ENCODE measurements around the gene CNPY3. TPM values are rescaled to one million over a fixed set of nuclear protein-coding genes. Genes with fewer than 3 reads are reported as not detected.
A peak's percentile ranks its signal among the peaks of the same experiment; 100 is the strongest.
"Not testable (repeated sequence)": the region's sequence is repeated elsewhere in the genome, so short reads cannot be mapped to it uniquely, and the experiment has no call there.

The CNPY3 gene
- total RNA-seq, 1 experiment from 2014 or later: 50.6 TPM

GRCh38 chr6:42915732-42916131, 13.5 kb upstream of the CNPY3 start, which contains the start of gene PTCRA:
TSS of gene PTCRA (plus strand) at chr6:42916053. CDS start at chr6:42916070, 17 bp downstream.
- DNase-seq (ENCODE audit: low spot score): no peak

DNA sequence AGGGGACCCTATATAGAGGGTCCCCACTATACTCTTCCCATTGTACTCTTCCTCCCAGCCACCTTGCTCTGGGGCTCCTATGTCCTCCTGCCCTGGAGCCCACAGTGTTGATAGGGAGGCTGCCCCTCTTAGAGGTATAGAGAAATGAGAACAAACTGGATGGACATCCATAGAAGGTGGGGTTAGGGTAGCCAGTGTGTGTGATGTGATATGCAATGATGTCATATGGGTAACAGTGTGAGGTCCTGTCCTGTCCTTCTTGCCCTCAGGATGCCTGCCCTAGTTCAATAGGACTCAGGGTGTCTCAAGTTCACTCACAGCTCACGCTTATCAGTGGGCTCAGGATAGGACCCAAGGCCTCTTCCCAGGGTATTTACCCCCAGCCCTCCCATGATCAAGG, 13.0 kb upstream of the CNPY3 start:
- DNase-seq (ENCODE audit: low spot score): no peak

DNA sequence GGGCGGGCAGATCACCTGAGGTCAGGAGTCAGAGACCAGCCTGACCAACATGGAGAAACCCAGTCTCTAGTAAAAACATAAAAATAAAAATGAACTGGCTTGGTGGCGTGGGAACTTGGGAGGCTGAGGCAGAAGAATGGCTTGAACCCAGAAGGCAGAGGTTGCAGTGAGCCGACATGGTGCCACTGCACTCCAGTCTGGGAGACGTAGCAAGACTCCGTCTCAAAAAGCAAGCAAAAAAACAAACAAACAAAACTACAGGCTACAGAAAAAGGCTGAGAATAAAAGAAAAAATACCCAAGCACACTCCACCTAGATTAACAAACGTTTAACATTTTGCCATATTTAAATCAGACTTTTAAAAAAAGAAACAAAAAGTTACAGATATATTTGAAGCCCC, 7.5 kb upstream of the CNPY3 start:
- no peak for DNase-seq (ENCODE audit: low spot score)

DNA sequence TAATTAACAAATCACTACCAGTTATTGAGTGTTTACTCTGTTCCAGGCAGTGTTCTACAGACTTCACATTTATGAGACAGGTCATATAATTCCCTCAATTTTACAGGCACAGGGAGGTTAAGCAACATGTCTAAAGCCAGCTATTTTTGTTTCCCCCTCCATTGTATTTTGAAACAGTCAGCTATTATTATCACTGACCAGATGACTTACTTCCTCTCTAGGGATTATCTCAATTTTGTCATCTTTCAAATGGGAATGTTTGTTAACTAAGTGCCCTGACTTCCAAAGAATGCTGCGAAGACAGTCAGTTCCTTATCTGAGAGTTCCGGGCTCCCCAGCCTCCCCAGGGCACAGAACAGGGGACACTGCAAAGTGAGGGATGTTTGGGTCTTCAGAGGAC, 5.6 kb upstream of the CNPY3 start:
- no peak for DNase-seq (ENCODE audit: low spot score)

- DNase-seq (ENCODE audit: low spot score): no peak
These were observed 3.9 kb upstream of the CNPY3 start for GRCh38 chr6:42925248-42925857.

GRCh38 chr6:42929821-42930360, 611 bp downstream of the CNPY3 start:
- peak; percentile 36 for DNase-seq (ENCODE audit: low spot score)

- DNase-seq (ENCODE audit: low spot score): no peak
These were observed 3.1 kb downstream of the CNPY3 start for GRCh38 chr6:42932412-42932811.

- no peak for DNase-seq (ENCODE audit: low spot score)
These were observed 3.9 kb downstream of the CNPY3 start for GRCh38 chr6:42933205-42933604.

DNA sequence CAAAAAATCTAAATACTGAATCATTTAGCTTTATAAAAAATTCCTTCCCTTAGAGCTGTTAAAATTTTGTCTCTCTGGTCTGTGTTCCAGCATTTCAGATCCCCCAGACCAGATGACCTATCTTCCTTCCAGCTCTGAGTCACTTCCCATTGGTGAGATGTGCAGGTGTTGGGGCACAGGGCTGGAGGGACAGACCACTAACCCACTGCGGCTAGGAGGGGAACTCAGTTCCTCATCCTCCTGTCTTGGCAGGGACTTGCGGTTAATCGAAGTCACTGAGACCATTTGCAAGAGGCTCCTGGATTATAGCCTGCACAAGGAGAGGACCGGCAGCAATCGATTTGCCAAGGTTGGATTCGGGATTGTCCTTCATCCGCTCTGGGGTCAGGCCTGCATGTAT, 6.0 kb downstream of the CNPY3 start:
- no peak for DNase-seq (ENCODE audit: low spot score)

GRCh38 chr6:42936398-42936797, 7.1 kb downstream of the CNPY3 start:
- DNase-seq (ENCODE audit: low spot score): no peak

GRCh38 chr6:42937548-42938427, 8.5 kb downstream of the CNPY3 start:
- DNase-seq (ENCODE audit: low spot score): no peak

- no peak for DNase-seq (ENCODE audit: low spot score)
These were observed 9.1 kb downstream of the CNPY3 start for GRCh38 chr6:42938428-42938796.

DNA sequence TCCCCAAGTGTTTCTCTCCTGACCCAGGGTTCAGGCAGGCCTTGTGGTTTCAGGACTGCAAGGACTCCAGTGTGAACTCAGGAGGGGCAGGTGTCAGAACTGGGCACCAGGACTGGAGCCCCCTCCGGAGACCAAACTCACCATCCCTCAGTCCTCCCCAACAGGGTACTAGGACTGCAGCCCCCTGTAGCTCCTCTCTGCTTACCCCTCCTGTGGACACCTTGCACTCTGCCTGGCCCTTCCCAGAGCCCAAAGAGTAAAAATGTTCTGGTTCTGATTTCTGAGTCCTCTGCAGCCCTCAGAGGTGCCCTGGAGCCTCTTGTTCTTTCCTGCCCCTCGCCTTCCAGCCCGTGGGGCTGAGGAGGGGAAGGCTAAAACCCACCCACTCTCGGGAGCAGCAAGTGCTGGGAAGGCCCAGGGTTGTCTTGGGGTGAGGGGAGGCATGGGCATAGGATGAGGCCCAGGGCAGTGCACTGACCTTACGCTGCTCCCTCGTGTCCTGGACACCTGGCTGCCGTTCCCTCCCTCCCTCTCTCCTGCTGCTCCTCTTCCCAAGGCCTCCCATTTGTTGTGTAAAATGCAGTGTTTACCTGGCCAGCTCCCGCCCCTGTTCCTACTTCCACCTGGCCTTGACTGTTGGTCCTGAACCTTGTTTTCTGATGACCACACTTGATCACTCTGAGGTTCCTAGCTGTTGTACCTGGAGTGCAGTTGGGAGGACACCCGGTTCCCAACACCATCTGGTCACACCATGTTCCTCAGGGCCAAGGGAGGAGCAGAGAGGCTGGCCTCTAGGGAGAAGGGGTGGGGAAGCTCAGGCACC, 9.9 kb downstream of the CNPY3 start:
- DNase-seq (ENCODE audit: low spot score): no peak

DNA sequence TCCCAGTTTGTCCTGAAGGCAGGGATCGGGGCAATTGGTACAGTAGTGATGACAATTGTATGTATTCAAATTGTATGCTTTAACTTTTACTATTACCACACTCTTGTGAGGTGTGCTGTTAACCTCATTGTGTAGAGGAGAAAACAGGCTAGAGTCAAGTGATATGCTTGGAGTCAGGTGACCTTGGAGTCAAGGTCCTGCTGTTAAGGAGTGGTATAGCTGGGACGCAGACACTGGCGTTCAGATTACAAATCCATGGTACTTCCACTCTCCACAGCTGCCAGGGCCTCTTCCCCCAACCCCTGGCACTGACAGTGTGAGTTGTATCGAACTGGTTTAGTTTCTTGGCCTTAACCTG, 10.5 kb downstream of the CNPY3 start:
- DNase-seq (ENCODE audit: low spot score): no peak

- DNase-seq (ENCODE audit: low spot score): no peak
These were observed 11.3 kb downstream of the CNPY3 start for GRCh38 chr6:42940493-42941045.

- DNase-seq (ENCODE audit: low spot score): not testable (repeated sequence)
These were observed 12.1 kb downstream of the CNPY3 start for GRCh38 chr6:42941356-42941755.

- DNase-seq (ENCODE audit: low spot score): no peak
These were observed 13.2 kb downstream of the CNPY3 start for GRCh38 chr6:42942444-42942843.

- no peak for DNase-seq (ENCODE audit: low spot score)
These were observed 18.7 kb downstream of the CNPY3 start for GRCh38 chr6:42947950-42948349.

GRCh38 chr6:42952389-42952788, 23.1 kb downstream of the CNPY3 start:
- DNase-seq (ENCODE audit: low spot score): no peak

DNA sequence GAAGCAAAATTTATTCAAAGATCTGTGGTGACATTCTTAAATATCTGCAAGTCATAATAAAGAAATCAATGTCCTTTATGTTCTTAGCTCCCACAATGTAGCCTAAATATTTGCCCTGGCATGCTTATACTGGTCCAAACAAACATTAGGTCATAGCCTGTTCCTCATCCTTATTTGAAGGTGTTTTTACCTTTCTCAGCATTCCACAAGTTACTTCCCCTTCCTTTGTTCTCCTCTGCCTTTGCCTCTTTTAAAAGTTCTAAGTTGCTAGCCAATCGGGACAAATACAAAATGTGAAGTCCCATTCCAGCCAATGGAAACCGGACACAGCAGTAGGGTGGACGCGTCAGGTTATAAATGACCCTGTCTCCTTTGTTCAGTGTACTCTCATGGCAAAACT, 25.1 kb downstream of the CNPY3 start:
- not testable (repeated sequence) for DNase-seq (ENCODE audit: low spot score)

- DNase-seq (ENCODE audit: low spot score): no peak
These were observed 28.8 kb downstream of the CNPY3 start for GRCh38 chr6:42958125-42958524.

DNA sequence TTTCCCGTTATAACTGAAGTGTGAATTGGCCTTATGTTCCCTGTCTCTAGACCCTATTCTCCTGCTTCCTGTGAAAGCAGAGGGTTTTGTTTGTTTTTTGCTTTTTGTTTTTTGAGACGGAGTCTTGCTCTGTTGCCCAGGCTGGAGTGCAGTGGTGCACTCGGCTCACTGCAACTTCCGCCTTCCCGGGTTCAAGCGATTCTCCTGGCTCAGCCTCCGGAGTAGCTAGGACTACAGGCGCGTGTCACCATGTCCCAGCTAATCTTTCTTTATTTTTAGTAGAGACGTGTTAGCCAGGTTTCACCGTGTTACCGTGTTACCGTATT, 30.6 kb downstream of the CNPY3 start:
- DNase-seq (ENCODE audit: low spot score): no peak
